ENCODE measurements around the gene FEM1B.
A peak's percentile ranks its signal among the peaks of the same experiment; 100 is the strongest.

FEM1B gene

GRCh38 chr15:68279779-68280753 is 2.5 kb downstream of the FEM1B start:
- Histone ChIP-seq H3K4me1 (ENCODE audit: insufficient read depth, low read length, severe bottlenecking) (peaks cover 41% of the 10 kb centered on the region), H4K20me1 (ENCODE audit: insufficient read depth, low read length) (no peaks in the 10 kb centered on the region), H3K27me3 (ENCODE audit: insufficient read depth, low read length) (no peaks in the 10 kb centered on the region), H3K9me3 (ENCODE audit: low read length) (no peaks in the 10 kb centered on the region), H3K79me2 (ENCODE audit: insufficient read depth, low read length) (peaks cover 64% of the 10 kb centered on the region), H3K27ac (ENCODE audit: low read depth, low read length, poor library complexity, severe bottlenecking) (no peak overlapping the region), H3K4me2 (ENCODE audit: low read length) (peak overlapping the region; percentile 96), H3K4me3 (ENCODE audit: low read depth, low read length, poor library complexity, severe bottlenecking) (peak overlapping the region; percentile 78), H3K36me3 (ENCODE audit: insufficient read depth, low read length) (peaks cover 22% of the 10 kb centered on the region), H3F3A (ENCODE audit: insufficient read depth, low read length) (no peaks in the 10 kb centered on the region), H3K9ac (ENCODE audit: low read length) (peak overlapping the region; percentile 84), H2AFZ (ENCODE audit: low read length) (no peak overlapping the region), H3K9me2 (ENCODE audit: low read depth, low read length) (no peaks in the 10 kb centered on the region)
- TF ChIP-seq, protein P1, sequence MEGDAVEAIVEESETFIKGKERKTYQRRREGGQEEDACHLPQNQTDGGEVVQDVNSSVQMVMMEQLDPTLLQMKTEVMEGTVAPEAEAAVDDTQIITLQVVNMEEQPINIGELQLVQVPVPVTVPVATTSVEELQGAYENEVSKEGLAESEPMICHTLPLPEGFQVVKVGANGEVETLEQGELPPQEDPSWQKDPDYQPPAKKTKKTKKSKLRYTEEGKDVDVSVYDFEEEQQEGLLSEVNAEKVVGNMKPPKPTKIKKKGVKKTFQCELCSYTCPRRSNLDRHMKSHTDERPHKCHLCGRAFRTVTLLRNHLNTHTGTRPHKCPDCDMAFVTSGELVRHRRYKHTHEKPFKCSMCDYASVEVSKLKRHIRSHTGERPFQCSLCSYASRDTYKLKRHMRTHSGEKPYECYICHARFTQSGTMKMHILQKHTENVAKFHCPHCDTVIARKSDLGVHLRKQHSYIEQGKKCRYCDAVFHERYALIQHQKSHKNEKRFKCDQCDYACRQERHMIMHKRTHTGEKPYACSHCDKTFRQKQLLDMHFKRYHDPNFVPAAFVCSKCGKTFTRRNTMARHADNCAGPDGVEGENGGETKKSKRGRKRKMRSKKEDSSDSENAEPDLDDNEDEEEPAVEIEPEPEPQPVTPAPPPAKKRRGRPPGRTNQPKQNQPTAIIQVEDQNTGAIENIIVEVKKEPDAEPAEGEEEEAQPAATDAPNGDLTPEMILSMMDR (IDR thresholded peaks at IDR 0.05; ENCODE audit: low read length) = no peak
- no peak for TF ChIP-seq EZH2 (IDR thresholded peaks at IDR 0.05; ENCODE audit: borderline replicate concordance, low read length)

DNA sequence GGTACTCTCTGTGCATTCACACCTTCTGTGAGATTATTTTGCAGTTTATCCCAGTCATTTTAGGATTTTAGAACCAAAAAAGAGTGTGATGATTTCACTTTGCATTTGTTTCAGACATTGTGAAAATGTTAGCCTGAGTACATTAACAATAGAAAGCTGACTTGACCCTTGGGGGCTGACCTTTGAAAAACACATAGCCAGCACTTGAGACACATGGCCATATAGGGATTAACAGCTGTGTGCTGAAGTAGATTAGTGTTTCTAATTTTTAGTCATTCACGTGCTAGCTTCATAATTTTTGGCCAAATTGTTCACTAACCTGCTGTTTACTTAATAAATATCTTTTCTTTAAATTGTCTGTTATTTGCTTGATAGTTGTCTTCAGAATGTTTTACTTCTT is 3.5 kb downstream of the FEM1B start:
- H3K9me3 ChIP-seq (ENCODE audit: low read length) = no peaks in the 10 kb centered on the region
- H3K9ac ChIP-seq (ENCODE audit: low read length) = peak overlapping the region; percentile 84; the same call in 1 of the 2 replicates
- peaks cover 30% of the 10 kb centered on the region for H3K36me3 ChIP-seq (ENCODE audit: insufficient read depth, low read length)
- H3K27ac ChIP-seq (ENCODE audit: low read depth, low read length, poor library complexity, severe bottlenecking) = no peak overlapping the region
- no peaks in the 10 kb centered on the region for H3K27me3 ChIP-seq (ENCODE audit: insufficient read depth, low read length)
- H3K4me2 ChIP-seq (ENCODE audit: low read length) = peak overlapping the region; percentile 96
- peak overlapping the region; percentile 78 for H3K4me3 ChIP-seq (ENCODE audit: low read depth, low read length, poor library complexity, severe bottlenecking)
- no peak overlapping the region for H2AFZ ChIP-seq (ENCODE audit: low read length)
- no peak for TF ChIP-seq EZH2 (IDR thresholded peaks at IDR 0.05; ENCODE audit: borderline replicate concordance, low read length)
- TF ChIP-seq, protein P1 (IDR thresholded peaks at IDR 0.05; ENCODE audit: low read length) = no peak
- peaks cover 74% of the 10 kb centered on the region for H3K79me2 ChIP-seq (ENCODE audit: insufficient read depth, low read length)
- H3K9me2 ChIP-seq (ENCODE audit: low read depth, low read length) = no peaks in the 10 kb centered on the region
- peaks cover 41% of the 10 kb centered on the region for H3K4me1 ChIP-seq (ENCODE audit: insufficient read depth, low read length, severe bottlenecking)
- H3F3A ChIP-seq (ENCODE audit: insufficient read depth, low read length) = no peaks in the 10 kb centered on the region
- H4K20me1 ChIP-seq (ENCODE audit: insufficient read depth, low read length) = no peaks in the 10 kb centered on the region

GRCh38 chr15:68283401-68283800 is 5.9 kb downstream of the FEM1B start:
- TF ChIP-seq, protein P1 (IDR thresholded peaks at IDR 0.05; ENCODE audit: low read length) = no peak
- TF ChIP-seq EZH2 (IDR thresholded peaks at IDR 0.05; ENCODE audit: borderline replicate concordance, low read length) = no peak
- Histone ChIP-seq H3F3A (ENCODE audit: insufficient read depth, low read length) (no peaks in the 10 kb centered on the region), H3K27ac (ENCODE audit: low read depth, low read length, poor library complexity, severe bottlenecking) (no peak overlapping the region), H3K36me3 (ENCODE audit: insufficient read depth, low read length) (peaks cover 30% of the 10 kb centered on the region), H3K4me2 (ENCODE audit: low read length) (no peak overlapping the region), H3K4me3 (ENCODE audit: low read depth, low read length, poor library complexity, severe bottlenecking) (no peak overlapping the region), H3K4me1 (ENCODE audit: insufficient read depth, low read length, severe bottlenecking) (peaks cover 34% of the 10 kb centered on the region), H3K27me3 (ENCODE audit: insufficient read depth, low read length) (no peaks in the 10 kb centered on the region), H4K20me1 (ENCODE audit: insufficient read depth, low read length) (no peaks in the 10 kb centered on the region), H3K79me2 (ENCODE audit: insufficient read depth, low read length) (peaks cover 96% of the 10 kb centered on the region), H3K9me2 (ENCODE audit: low read depth, low read length) (no peaks in the 10 kb centered on the region), H3K9me3 (ENCODE audit: low read length) (no peaks in the 10 kb centered on the region), H2AFZ (ENCODE audit: low read length) (no peak overlapping the region), H3K9ac (ENCODE audit: low read length) (no peak overlapping the region)

All from OCI-LY1 (cell line).